MM.1S (cell line): ENCODE results near the gene FMNL1.

Source experiments
- DNase-seq: peaks from one replicate; pipeline ENCODE4 v3.0.0-alpha.2; 2015
- H2AFZ ChIP-seq: fragments of 300-600 bp; sonication (generic); 2 replicates; pipeline ENCODE4 v1.6.0; 2016; ENCODE audit warnings: antibody characterized with exemption, low read length
- H3F3A ChIP-seq: fragments of 300-600 bp; sonication (generic); 2 replicates; pipeline ENCODE4 v1.6.1; 2016; ENCODE audit warnings: mild to moderate bottlenecking, antibody characterized with exemption, low read length, moderate library complexity, mixed read lengths; ENCODE audit not compliant: insufficient read depth
- H3K27ac ChIP-seq: fragments of 300-600 bp; sonication (generic); 2 replicates; pipeline ENCODE4 v1.5.1; 2016; ENCODE audit warnings: mild to moderate bottlenecking, low read length
- H3K27me3 ChIP-seq: fragments of 300-600 bp; sonication (generic); replicated peaks from 2 replicates; pipeline ENCODE4 v1.6.0; 2016; ENCODE audit warnings: low read length; ENCODE audit not compliant: insufficient read depth
- H3K36me3 ChIP-seq: fragments of 300-600 bp; sonication (generic); replicated peaks from 2 replicates; pipeline ENCODE4 v1.6.1; 2016; ENCODE audit warnings: mild to moderate bottlenecking, low read length, mixed read lengths; ENCODE audit not compliant: insufficient read depth
- H3K4me1 ChIP-seq: fragments of 300-600 bp; sonication (generic); 2 replicates; pipeline ENCODE4 v1.6.1; 2016; ENCODE audit warnings: low read length, mixed read lengths
- H3K4me2 ChIP-seq: fragments of 300-600 bp; sonication (generic); 2 replicates; pipeline ENCODE4 v1.6.0; 2016; ENCODE audit warnings: low read depth, low read length
- H3K4me3 ChIP-seq: fragments of 300-600 bp; sonication (generic); 2 replicates; pipeline ENCODE4 v1.5.1; 2016; ENCODE audit warnings: low read length, mixed read lengths
- H3K79me2 ChIP-seq: fragments of 300-600 bp; sonication (generic); 2 replicates; pipeline ENCODE4 v1.6.1; 2016; ENCODE audit warnings: mixed run types, low read length, mixed read lengths
- H3K9ac ChIP-seq: fragments of 300-600 bp; sonication (generic); 2 replicates; pipeline ENCODE4 v1.6.1; 2016; ENCODE audit warnings: low read length, mixed read lengths
- H3K9me2 ChIP-seq: fragments of 300-600 bp; sonication (generic); replicated peaks from 2 replicates; pipeline ENCODE4 v1.6.1; 2016; ENCODE audit warnings: mild to moderate bottlenecking, low read length, mixed read lengths; ENCODE audit not compliant: insufficient read depth
- H3K9me3 ChIP-seq: fragments of 300-600 bp; sonication (generic); replicated peaks from 2 replicates; pipeline ENCODE4 v1.6.1; 2016; ENCODE audit warnings: mild to moderate bottlenecking, low read length, mixed read lengths; ENCODE audit not compliant: insufficient read depth
- H4K20me1 ChIP-seq: fragments of 300-600 bp; sonication (generic); 2 replicates; pipeline ENCODE4 v1.6.1; 2016; ENCODE audit warnings: mild to moderate bottlenecking, low read length, moderate library complexity, mixed read lengths; ENCODE audit not compliant: insufficient read depth
- CTCF ChIP-seq: fragments of 300-600 bp; sonication (generic); IDR thresholded peaks from 2 replicates; pipeline ENCODE4 v1.5.1; 2016; ENCODE audit warnings: antibody characterized with exemption, low read length, mixed read lengths
- EZH2 ChIP-seq: fragments of 300-600 bp; sonication (generic); optimal IDR thresholded peaks from 2 replicates; pipeline ENCODE3; 2017; ENCODE audit warnings: low read depth, mild to moderate bottlenecking, antibody characterized with exemption, low read length, mixed read lengths
- EZH2phosphoT487 ChIP-seq: fragments of 300-600 bp; sonication (generic); IDR thresholded peaks from 2 replicates; pipeline ENCODE4 v1.6.1; 2018; ENCODE audit warnings: antibody characterized with exemption, low read length

The FMNL1 gene

GRCh38 chr17:45237686-45238085 is 16.0 kb downstream of the FMNL1 start:
- Histone ChIP-seq H2AFZ (no peak overlapping the region), H3K4me3 (no peak overlapping the region), H3K9ac (no peak overlapping the region), H3K4me1 (peaks cover 5% of the 10 kb centered on the region; the same call in 1 of the 2 replicates), H3K27me3 (no peaks in the 10 kb centered on the region), H3K9me2 (no peaks in the 10 kb centered on the region), H3F3A (peaks cover 15% of the 10 kb centered on the region), H3K79me2 (peaks cover 72% of the 10 kb centered on the region), H3K9me3 (no peaks in the 10 kb centered on the region), H3K4me2 (no peak overlapping the region), H3K27ac (no peak overlapping the region), H4K20me1 (0 out of 2 replicates have a peak, but pooled peaks cover 2% of the 10 kb centered on the region), H3K36me3 (peaks cover 27% of the 10 kb centered on the region)
- TF ChIP-seq CTCF (no peak), EZH2phosphoT487 (no peak), EZH2 (no peak)
- DNase-seq: no peak

- Histone ChIP-seq H3K9me3 (no peaks in the 10 kb centered on the region), H4K20me1 (0 out of 2 replicates have a peak, but pooled peaks cover 2% of the 10 kb centered on the region), H3F3A (peaks cover 15% of the 10 kb centered on the region), H3K36me3 (peaks cover 27% of the 10 kb centered on the region), H3K9ac (no peak overlapping the region), H3K27ac (no peak overlapping the region), H3K79me2 (peaks cover 72% of the 10 kb centered on the region), H3K9me2 (no peaks in the 10 kb centered on the region), H3K27me3 (no peaks in the 10 kb centered on the region), H3K4me3 (no peak overlapping the region), H3K4me2 (no peak overlapping the region), H3K4me1 (peaks cover 5% of the 10 kb centered on the region; the same call in 1 of the 2 replicates), H2AFZ (no peak overlapping the region)
- no peak for DNase-seq
- TF ChIP-seq CTCF: no peak
- TF ChIP-seq EZH2phosphoT487: no peak
- TF ChIP-seq EZH2: no peak
Observed at GRCh38 chr17:45238155-45238774, 16.6 kb downstream of the FMNL1 start.

DNA sequence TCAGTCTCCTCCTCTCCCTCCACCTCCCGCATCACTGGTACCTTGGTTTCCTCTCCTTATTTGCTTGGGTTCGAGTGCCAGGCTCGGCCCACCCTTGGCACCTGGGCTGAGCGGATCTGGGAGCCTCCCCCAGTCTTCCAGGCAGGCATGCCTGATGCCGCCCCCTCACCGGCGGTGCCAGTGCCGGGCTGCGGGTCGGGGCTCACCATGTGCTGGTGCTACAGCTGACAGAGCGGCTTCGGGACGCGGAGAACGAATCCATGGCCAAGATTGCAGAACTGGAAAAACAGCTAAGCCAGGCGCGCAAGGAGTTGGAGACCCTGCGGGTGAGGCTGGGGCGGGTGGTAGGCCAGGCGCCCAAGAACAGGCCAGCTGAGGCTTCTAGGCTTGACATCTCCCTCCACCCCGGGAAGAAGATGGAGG is 19.2 kb downstream of the FMNL1 start:
- Histone ChIP-seq H3K4me2 (no peak overlapping the region), H3K36me3 (peaks cover 31% of the 10 kb centered on the region), H3K4me1 (0 out of 2 replicates have a peak, but pooled peaks cover 2% of the 10 kb centered on the region), H3F3A (peaks cover 13% of the 10 kb centered on the region; the same call in 1 of the 2 replicates), H3K9me3 (no peaks in the 10 kb centered on the region), H3K79me2 (peaks cover 65% of the 10 kb centered on the region), H3K27ac (no peak overlapping the region), H3K9ac (no peak overlapping the region), H2AFZ (no peak overlapping the region), H3K9me2 (no peaks in the 10 kb centered on the region), H3K27me3 (no peaks in the 10 kb centered on the region), H4K20me1 (0 out of 2 replicates have a peak, but pooled peaks cover 2% of the 10 kb centered on the region), H3K4me3 (no peak overlapping the region)
- DNase-seq: no peak
- TF ChIP-seq EZH2: no peak
- TF ChIP-seq CTCF: no peak
- no peak for TF ChIP-seq EZH2phosphoT487
